ENCODE measurements around the gene MSH3.

Gene MSH3

DNA sequence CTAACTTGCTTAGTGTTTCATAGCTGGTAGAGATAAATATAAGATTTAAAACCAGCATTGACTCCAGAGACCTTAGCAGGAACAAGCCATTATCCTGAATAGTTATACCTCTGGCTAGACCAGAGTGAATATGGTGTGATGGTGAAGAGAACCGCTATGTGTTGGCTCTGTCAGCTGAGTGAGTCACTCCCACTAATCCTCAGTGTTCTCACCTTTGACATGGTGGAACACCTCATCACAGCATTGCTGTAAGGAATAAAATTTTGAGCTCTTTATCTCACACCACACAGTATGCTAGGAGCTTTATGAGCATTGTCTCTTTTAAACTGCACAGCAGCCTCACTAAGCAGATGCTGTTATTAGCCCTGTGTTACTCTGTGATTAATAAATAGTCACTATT lies 91.0 kb downstream of the MSH3 start:
- Mint-ChIP-seq H3K27ac (no peak overlapping the region), H3K27me3 (ENCODE audit: low read depth, poor library complexity) (no peaks in the 10 kb centered on the region), H3K36me3 (ENCODE audit: low read depth) (peaks cover 66% of the 10 kb centered on the region), H3K4me3 (no peak overlapping the region), H3K9me3 (no peaks in the 10 kb centered on the region), H3K4me1 (no peaks in the 10 kb centered on the region)
- DNase-seq, result no peak
- no peak for TF ChIP-seq CTCF (IDR thresholded peaks at IDR 0.05)

GRCh38 chr5:80747922-80748321 lies 93.5 kb downstream of the MSH3 start:
- Mint-ChIP-seq H3K27me3 (ENCODE audit: low read depth, poor library complexity) (no peaks in the 10 kb centered on the region), H3K9me3 (no peaks in the 10 kb centered on the region), H3K4me3 (no peak overlapping the region), H3K27ac (no peak overlapping the region), H3K36me3 (ENCODE audit: low read depth) (peaks cover 64% of the 10 kb centered on the region), H3K4me1 (no peaks in the 10 kb centered on the region)
- no peak for TF ChIP-seq CTCF (IDR thresholded peaks at IDR 0.05)
- no peak for DNase-seq

DNA sequence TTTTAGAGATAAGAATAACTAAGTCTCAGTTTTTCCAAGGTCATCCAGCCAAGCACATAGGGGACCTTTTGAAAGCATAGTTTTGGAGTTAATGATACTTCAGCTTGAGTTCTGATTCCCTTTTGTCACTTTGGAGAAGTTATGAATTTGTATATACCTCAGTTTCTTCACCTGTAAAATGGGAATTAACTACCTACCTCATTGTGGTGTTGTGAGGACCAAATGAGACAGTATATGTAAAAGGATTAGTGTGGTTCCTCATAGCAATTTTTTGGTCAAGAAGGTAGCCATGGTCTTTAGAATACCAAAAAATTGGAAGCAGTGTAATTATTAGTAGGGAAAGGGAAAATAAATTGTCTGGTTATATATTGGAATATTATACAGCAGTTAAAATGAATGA lies 98.0 kb downstream of the MSH3 start:
- no peak for DNase-seq
- peaks cover 31% of the 10 kb centered on the region for H3K36me3 Mint-ChIP-seq (ENCODE audit: low read depth)
- no peaks in the 10 kb centered on the region for H3K27me3 Mint-ChIP-seq (ENCODE audit: low read depth, poor library complexity)
- H3K4me1 Mint-ChIP-seq, result peaks cover 16% of the 10 kb centered on the region
- H3K4me3 Mint-ChIP-seq, result no peak overlapping the region
- H3K9me3 Mint-ChIP-seq, result no peaks in the 10 kb centered on the region
- no peak for TF ChIP-seq CTCF (IDR thresholded peaks at IDR 0.05)
- no peak overlapping the region for H3K27ac Mint-ChIP-seq

DNA sequence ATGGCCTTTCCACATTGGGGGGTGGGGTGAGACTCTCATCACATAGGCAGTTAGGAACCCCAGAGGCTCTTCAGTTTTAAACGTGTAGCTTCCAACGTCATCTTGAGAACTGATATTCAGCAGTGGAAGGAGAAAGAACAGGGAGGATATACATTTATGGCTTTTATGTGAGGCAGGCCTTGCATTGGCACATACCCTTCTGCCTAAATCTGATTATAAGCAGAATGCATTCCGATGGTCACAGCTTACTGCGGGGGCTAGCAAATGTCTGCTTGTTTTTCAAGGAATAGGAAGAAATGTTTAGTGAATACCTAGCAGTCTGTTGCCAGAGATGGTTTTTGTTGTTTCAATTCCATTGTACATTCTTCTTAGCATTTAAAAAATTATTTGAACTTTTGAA lies 99.3 kb downstream of the MSH3 start:
- DNase-seq, result no peak
- Mint-ChIP-seq H3K27ac (no peak overlapping the region), H3K36me3 (ENCODE audit: low read depth) (peaks cover 24% of the 10 kb centered on the region), H3K9me3 (no peaks in the 10 kb centered on the region), H3K4me1 (peaks cover 16% of the 10 kb centered on the region), H3K4me3 (no peak overlapping the region), H3K27me3 (ENCODE audit: low read depth, poor library complexity) (no peaks in the 10 kb centered on the region)
- no peak for TF ChIP-seq CTCF (IDR thresholded peaks at IDR 0.05)

- DNase-seq, result peak; percentile 7
- no peak for TF ChIP-seq CTCF (IDR thresholded peaks at IDR 0.05)
- no peaks in the 10 kb centered on the region for H3K27me3 Mint-ChIP-seq (ENCODE audit: low read depth, poor library complexity)
- H3K4me3 Mint-ChIP-seq, result no peak overlapping the region
- H3K4me1 Mint-ChIP-seq, result peaks cover 16% of the 10 kb centered on the region
- H3K9me3 Mint-ChIP-seq, result no peaks in the 10 kb centered on the region
- peaks cover 24% of the 10 kb centered on the region for H3K36me3 Mint-ChIP-seq (ENCODE audit: low read depth)
- H3K27ac Mint-ChIP-seq, result no peak overlapping the region
These were observed 100.4 kb downstream of the MSH3 start for GRCh38 chr5:80754900-80755299.

DNA sequence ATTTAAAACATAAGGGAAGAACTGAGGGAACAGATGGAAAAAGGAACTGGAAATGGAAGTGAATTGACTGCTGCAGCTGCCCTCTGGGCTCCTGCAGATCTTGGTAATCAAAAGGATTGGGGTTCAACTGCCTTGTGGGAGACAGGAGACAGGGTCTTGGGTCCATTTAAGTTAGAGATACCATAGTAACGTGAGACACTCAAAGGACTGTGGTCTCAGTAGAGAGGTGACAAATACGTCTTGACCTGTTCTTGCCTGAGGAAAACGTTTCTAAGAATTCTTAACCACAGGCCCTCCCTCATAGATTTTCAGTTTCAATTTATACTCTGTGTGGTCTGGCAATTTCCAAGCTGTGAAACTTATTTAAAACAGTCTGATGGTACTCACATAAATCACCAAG lies 101.2 kb downstream of the MSH3 start:
- H3K27me3 Mint-ChIP-seq (ENCODE audit: low read depth, poor library complexity), result no peaks in the 10 kb centered on the region
- H3K9me3 Mint-ChIP-seq, result no peaks in the 10 kb centered on the region
- no peak for TF ChIP-seq CTCF (IDR thresholded peaks at IDR 0.05)
- H3K27ac Mint-ChIP-seq, result no peak overlapping the region
- no peak overlapping the region for H3K4me3 Mint-ChIP-seq
- H3K36me3 Mint-ChIP-seq (ENCODE audit: low read depth), result peaks cover 27% of the 10 kb centered on the region
- no peak for DNase-seq
- H3K4me1 Mint-ChIP-seq, result peaks cover 16% of the 10 kb centered on the region
